Activated CD8-positive, alpha-beta memory T cell treated with anti-CD3 and anti-CD28 coated beads, Interleukin-2, amount 50 U/mL, for 24 hours (primary cell): ENCODE results near the gene PPP2R5D.
A peak's percentile ranks its signal among the peaks of the same experiment; 100 is the strongest.

Source experiments
- DNase-seq: peaks from one replicate; pipeline ENCODE4 v3.0.0-alpha.2; 2020; ENCODE audit errors: extremely low read depth

Gene PPP2R5D

GRCh38 chr6:42963179-42963854 is 21.1 kb upstream of the PPP2R5D start:
- no peak for DNase-seq

DNA sequence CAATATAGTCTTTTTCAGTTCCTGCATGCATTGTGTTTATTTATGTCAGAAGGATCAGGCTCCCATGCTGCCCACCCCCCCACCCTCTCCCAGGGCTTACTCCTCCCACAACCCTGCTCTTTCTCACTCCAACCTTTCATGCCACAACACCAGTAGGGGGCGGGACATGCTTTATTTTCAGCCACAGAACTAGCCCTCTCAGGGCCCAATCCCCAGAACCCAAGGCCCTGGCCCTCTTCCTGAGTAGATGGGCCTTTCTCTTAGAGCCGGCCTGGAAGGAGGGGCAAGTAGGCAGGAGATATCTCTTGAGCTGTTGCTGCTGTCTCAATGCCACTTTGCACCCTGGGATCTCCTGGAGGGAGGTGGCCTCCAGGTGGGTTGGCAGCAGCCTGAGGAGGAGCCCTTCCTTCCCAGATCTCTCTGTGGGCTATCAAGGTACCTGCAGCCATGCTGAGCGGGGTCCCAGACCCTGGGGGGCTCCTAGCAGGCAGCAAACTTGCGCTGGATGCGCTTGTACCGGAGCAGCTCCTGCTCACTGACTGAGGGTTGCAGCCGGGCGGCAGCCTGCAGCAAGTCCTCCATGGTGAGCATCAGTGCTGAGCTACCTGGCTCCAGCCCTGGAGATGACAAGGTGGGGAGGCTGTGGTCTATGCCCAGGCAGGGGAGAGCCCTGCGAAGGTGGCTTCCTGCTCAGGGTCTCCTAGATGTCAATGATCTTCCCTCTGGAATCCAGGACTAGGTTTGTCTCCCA is 20.3 kb upstream of the PPP2R5D start:
- DNase-seq: no peak

DNA sequence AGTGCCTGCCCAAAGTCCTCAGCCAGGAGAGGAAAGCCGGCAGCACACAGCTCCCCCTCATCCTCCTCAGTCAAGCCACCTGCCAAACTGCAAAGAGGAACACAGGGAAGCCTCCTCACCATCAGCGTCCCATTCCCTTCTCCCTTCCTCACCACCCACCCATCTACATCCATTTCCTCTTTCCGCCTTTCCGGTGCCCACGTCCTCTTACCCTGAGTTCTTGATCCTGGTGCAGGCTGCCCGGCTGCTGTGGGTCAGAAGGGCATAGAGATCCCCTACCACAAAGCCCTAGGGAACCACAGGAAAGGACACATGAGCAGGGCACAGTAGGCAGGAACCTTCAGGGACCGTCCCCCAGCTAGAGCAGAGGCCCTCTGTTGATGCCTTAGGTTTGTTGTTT is 17.8 kb upstream of the PPP2R5D start:
- no peak for DNase-seq

- DNase-seq: no peak
Observed at GRCh38 chr6:42967228-42967627, 17.1 kb upstream of the PPP2R5D start.

DNA sequence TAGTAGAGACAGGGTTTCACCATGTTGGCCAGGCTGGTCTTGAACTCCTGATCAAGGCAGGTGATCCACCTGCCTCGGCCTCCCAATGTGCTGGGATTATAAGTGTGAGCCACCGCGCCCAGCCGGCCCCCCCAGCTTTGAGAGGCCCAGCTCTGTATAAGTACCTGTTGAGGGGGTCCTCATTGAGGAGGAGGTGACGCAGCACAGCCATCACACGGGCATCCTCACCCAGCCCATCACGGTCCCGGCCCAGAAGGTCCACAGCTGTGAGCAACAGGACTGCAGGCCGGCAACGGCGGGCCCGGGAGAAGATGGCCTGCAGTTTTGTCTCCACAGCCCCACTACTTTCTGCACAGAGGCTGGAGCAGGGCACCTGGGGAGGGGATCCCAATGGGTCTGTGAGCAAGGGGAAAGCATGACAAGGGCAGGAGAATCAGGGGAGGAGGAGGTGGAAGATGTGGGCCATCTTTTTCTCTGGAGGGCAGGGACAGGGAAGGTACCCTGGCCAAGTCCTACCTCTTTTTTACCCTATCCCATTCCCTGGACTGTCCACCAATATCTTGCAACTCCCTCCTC is 16.2 kb upstream of the PPP2R5D start:
- DNase-seq: no peak

DNA sequence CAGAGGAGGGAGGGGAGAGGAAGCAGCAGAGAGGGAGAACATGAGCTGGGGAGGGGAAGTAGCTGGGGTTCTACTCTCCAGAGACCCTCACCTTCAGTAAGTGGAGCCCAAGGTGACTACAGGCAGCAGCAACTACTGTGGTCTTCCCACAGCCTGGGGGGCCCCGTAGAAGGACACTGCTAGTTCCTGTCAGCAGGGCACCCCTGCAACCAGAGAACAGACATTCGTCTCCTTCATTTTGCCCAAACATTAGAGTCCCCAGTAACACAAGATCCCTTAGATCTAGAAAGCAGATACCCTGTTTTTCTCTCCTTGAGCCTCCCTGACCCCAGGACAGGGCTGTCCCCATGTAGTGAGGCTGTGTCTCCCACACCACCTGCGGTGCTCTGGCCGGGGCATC is 15.6 kb upstream of the PPP2R5D start:
- DNase-seq: no peak

DNA sequence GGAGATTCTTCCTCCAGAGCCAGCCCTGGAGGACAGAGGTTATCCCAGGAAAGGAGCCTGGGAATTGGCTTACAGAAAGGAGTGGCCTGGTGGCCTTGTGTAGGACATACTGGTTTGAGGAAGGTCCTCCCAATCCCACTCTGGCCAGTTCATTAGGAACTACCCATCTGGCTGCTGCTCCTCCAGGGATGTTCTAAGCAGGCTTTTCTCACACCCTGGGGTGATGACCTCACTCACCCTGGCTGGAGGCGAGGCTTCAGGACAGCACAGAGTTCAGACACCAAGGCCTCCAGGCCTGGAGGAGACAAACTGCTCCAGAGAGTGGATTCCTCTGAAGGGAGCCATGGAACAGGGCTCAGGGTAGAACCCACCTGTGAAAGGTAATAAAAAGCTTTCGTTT is 14.9 kb upstream of the PPP2R5D start:
- no peak for DNase-seq

GRCh38 chr6:42969934-42970333 is 14.4 kb upstream of the PPP2R5D start:
- no peak for DNase-seq

DNA sequence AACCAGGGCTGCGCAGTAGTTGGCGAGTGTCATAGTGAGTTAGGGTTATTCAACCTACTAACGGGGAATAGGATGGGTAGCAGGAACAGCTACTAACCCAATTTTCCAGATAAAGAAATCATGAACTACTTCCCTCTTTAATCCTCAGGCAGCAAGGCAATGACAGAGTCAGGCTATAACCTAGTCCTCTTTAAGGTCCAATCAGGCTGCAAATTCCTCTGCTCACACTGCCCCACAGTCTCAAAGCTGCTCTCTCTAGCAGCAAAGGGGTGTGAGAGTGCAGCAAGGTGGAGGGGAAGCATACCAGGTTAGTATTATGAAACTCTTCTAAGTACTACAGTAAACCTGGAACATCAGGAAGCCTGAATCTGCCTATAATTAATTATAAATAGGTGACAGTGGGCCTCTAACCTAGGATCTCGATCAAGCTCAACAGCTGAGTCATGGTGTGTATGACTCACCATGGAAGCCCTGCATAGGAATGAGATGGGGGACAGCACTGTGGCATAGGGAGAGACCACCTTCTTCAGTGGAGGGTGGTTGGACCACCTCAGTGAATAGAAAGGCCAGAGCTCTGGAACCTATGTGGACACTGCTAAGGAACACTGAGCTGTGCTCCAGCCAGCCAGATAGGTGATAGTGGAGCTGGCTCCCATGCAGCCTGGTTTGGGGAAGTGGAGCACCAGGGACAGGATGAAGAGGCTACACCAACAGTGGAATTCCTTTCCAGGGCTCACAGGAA is 13.3 kb upstream of the PPP2R5D start:
- DNase-seq: no peak

- no peak for DNase-seq
Observed at GRCh38 chr6:42971746-42972327, 12.5 kb upstream of the PPP2R5D start.

DNA sequence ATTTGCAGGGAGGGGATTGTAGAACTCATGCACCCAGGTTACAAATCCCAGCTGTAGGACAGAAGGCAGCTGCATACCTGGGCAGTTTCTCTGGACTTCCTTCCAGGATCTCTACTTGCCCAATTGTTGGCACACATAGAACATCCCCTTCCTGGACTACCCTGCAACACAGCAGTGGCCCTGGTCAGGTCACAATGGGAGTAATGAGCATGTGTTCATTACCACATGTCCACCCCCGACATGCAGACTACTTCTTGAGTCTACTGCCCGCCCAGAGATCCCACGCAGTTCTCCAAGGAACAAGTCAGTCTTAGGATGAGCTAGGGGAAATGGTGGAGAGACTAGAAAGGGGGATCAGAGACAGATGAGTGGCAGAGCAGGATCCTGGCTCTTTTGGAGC is 10.4 kb upstream of the PPP2R5D start:
- DNase-seq: no peak

GRCh38 chr6:42974919-42975505 is 9.4 kb upstream of the PPP2R5D start:
- DNase-seq: no peak

DNA sequence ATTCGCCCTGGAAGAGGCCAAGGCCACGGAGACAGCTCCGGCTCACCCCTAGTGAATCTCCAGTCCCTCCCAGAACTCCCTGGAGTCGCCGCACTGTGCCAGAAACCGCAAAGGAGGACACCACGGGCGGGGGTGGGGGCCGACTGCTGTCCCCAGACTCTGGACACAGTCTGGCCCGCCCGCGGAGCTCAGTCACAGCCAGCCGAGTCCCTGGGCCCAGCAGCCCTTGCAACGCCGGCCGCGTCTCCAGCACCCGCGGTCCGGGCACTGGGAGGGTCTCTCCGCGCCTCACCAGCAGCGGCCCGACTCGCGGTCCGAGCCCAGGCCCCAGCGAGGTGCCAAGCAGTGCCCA is 5.9 kb upstream of the PPP2R5D start:
- no peak for DNase-seq

DNA sequence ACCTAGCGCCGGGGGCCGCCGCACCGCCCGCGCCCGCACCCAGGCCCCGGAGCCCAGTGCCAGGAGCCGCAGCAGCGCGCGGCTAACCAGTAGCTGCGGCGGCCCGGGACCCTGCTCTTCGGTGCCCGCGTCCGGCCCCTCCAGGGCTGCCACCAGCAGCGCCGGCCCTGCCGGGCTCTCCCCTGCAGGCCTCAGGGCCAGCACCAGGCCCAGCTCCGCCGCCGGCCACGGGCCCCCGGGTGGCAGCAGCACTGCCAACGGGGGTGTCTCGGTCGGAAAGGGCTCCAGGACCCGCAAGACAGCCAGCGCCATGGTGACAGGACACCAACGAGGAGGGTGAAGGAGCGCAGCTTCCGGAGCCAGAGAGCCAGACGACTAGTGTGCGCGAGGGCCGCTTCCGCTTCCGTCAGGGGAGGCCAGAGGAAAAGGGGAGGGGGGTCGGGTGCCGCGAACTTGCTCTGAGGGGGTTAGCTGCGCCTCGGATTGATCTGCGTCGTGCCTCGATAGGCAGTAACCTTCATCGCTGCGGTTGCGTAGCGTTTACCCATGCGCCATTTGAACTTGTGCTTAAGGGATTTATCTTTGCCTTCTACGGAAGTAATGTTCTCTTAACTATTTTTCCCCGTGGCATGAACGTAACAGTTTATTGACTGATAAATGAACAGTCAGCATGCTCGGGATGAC is 5.4 kb upstream of the PPP2R5D start, which contains the start of gene PEX6:
Gene PEX6, minus strand, starts transcription at position 343 of the 684 bp plus-strand sequence. Its CDS starts 31 bp downstream, at position 312.
- peak; percentile 89 for DNase-seq

- DNase-seq: no peak
Observed at GRCh38 chr6:42979523-42980177, 4.7 kb upstream of the PPP2R5D start.

DNA sequence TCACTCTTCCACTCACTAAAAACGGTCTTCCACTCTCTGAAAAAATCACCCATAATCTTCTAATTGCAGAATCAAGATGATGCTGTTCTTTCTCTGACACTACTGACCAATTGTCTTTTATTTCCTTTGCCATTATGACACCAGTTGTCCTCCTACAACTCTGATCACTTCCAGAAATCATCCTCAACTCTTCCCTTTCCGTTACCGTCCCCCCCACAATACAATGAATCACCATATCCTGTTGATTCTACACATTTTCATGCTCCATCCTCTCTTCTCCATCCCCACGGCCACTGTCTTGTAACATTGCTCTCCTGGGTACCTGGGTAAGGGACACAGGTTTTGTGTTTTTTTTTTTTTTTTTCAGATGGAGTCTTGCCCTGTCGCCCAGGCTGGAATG is 2.5 kb upstream of the PPP2R5D start:
- DNase-seq: no peak

GRCh38 chr6:42984924-42985475 is 630 bp downstream of the PPP2R5D start:
- no peak for DNase-seq

DNA sequence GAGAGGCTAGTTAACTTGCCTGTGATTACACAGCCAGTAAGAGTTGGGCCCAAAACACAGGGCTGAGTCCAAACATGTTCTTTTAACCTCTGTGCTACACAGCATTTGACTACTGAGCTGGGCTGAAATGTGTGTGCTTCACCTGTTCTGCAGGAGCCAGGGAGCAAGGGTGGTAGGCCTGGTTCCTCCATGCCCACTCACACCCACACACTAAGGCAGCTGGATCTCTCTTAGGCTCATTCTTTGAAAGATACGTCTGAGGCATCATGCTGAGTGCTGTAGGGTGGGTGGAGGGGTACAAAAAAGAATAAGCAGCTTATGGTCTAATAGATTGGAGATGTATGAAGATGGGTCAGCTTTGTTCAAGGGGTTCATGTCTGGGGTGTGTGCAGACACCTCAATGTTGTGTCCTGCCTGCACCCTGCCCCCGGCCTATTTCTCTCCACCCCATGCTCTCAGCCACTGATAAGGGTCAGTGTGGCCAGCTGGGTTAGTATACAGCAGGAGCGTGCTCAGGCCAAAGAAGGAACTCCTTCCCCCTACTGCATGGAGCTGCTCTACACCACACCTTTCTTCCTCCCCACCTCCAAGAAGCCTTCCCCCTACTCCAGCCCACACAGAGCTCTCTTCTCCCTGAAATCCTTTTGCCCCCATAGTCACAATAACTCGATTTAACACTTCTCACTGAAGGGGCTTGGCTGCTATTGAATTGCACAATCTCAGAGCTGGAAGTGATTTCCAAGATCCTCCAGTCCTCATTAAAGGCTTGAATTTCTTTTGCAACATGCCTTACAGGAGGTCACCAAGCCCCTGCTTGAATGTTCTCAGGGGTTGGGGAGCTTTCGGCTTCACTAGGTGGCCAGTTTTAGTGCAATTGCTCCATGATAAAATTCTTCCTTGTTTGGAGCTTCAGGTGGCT is 3.4 kb downstream of the PPP2R5D start:
- DNase-seq: no peak

GRCh38 chr6:42988486-42989020 is 4.2 kb downstream of the PPP2R5D start:
- DNase-seq: no peak
